K562 (cell line): Measurements from ENCODE around the gene SNX14. TPM values are rescaled to one million over a fixed set of nuclear protein-coding genes. Genes with fewer than 3 reads are reported as not detected.

Experiments used
- ATF2 ChIP-seq: sonication (generic); formaldehyde crosslinking; IDR thresholded peaks from 2 replicates; pipeline ENCODE4 v1.8.1; 2022; ENCODE audit warnings: missing genetic modification reagents
- BCOR ChIP-seq: fragments of 450-650 bp; IDR thresholded peaks from 2 replicates; pipeline ENCODE4 v1.6.1; 2016
- BRF2 ChIP-seq: IDR thresholded peaks from 3 replicates; pipeline ENCODE4 v1.6.1; 2011; ENCODE audit warnings: borderline replicate concordance, mild to moderate bottlenecking; ENCODE audit not compliant: insufficient read length, insufficient read depth
- CEBPZ ChIP-seq: fragments of 150-350 bp; IDR thresholded peaks from 2 replicates; pipeline ENCODE4 v1.6.1; 2014; ENCODE audit warnings: low read depth, mild to moderate bottlenecking, low read length, borderline replicate concordance
- HCFC1 ChIP-seq: IDR thresholded peaks from 2 replicates; pipeline ENCODE4 v1.6.1; 2012; ENCODE audit warnings: low read depth, low read length, improper control_type of control experiment
- JUND ChIP-seq, 2 experiments: IDR thresholded peaks; 2 replicates in 1 of 2; 3 replicates in 1 of 2; pipeline ENCODE4 v1.6.1; 2011; ENCODE audit warnings: borderline replicate concordance in 2 of 2, low read depth in 2 of 2, low read length in 2 of 2, improper control_type of control experiment in 1 of 2, missing biosample characterization in 1 of 2, missing genetic modification characterization in 1 of 2, missing genetic modification reagents in 1 of 2
- NCOA2 ChIP-seq, 2 experiments: fragments of 450-650 bp; IDR thresholded peaks; 2 replicates each; pipeline ENCODE4 v1.6.1; 2018; ENCODE audit warnings: mild to moderate bottlenecking in 2 of 2, moderate library complexity in 1 of 2; ENCODE audit not compliant: partially characterized antibody in 2 of 2
- RBM14 ChIP-seq: fragments of 200-400 bp; formaldehyde crosslinking; IDR thresholded peaks from 2 replicates; pipeline ENCODE4 v1.6.1; 2018; ENCODE audit warnings: low read depth, mild to moderate bottlenecking, low read length, moderate library complexity, borderline replicate concordance; ENCODE audit not compliant: insufficient read depth
- SIRT6 ChIP-seq: IDR thresholded peaks from one replicate; pipeline ENCODE4 v1.6.1; 2012; ENCODE audit warnings: low read depth, mild to moderate bottlenecking, control low read depth, inconsistent platforms, low read length, moderate library complexity
- TAF7 ChIP-seq: fragments of 450-650 bp; IDR thresholded peaks from 2 replicates; pipeline ENCODE4 v1.6.1; 2016; ENCODE audit warnings: missing genetic modification characterization, missing compliant biosample characterization
- TRIM25 ChIP-seq: fragments of 450-650 bp; IDR thresholded peaks from 2 replicates; pipeline ENCODE4 v1.7.0; 2016; ENCODE audit warnings: borderline replicate concordance
- ZNF121 ChIP-seq: sonication (generic); formaldehyde crosslinking; conservative IDR thresholded peaks from 2 replicates; pipeline ENCODE4 v1.8.0; 2022; ENCODE audit warnings: missing genetic modification reagents
- ZNF398 ChIP-seq: fragments of 250-450 bp; sonication (Bioruptor Pico); IDR thresholded peaks from 2 replicates; pipeline ENCODE4 v1.8.0; 2021; ENCODE audit warnings: moderate library complexity, mild to moderate bottlenecking, inconsistent platforms
- ZNF561 ChIP-seq: fragments of 450-650 bp; formaldehyde crosslinking; conservative IDR thresholded peaks from 2 replicates; pipeline ENCODE4 v1.4.0; 2020; ENCODE audit warnings: mild to moderate bottlenecking, moderate library complexity
- polyA plus RNA-seq, 8 experiments: library from polyadenylated mRNA; depleted of rRNA in 4 of 8; stranded (reverse) in 5 of 8; unstranded in 3 of 8; fragments of >200 nt; fragmentation: Nextera tagmentation in 2 of 8; fragmentation: Illumina TruSeq in 1 of 8; extraction: Ambion mirVana in 2 of 8; extraction: Trizol in 1 of 8; gene quantifications; 2 replicates each; pipeline versions ENCODE4 v1.2.1 to v1.2.3, GENCODE V29; 2011 to 2014; ENCODE audit warnings: inconsistent platforms in 1 of 8, missing spikeins in 1 of 8
- total RNA-seq, 7 experiments: library from RNA; depleted of rRNA in 6 of 7; stranded (reverse); fragments of >200 nt in 6 of 7; fragmentation: Illumina TruSeq in 2 of 7; extraction: Trizol in 2 of 7; gene quantifications; 2 replicates each; pipeline versions ENCODE4 v1.2.1 to v1.2.3, GENCODE V29; 2011 to 2021; ENCODE audit warnings: low replicate concordance in 1 of 7

The SNX14 gene
- total and polyA plus RNA-seq, 9 of the 15 experiments (the other 6 are each of a cell fraction or from before 2014, with no cell fraction given), result 46.5 to 140 (median 71.2) TPM

- no peak for TF ChIP-seq NCOA2 (IDR thresholded peaks at IDR 0.05; ENCODE audit: partially characterized antibody in 2 of 2)
- TF ChIP-seq HCFC1, result no peak; the same call in 1 of the 2 replicates
- peak; percentile 54; the same call in 1 of the 2 replicates for TF ChIP-seq TRIM25
- no peak for TF ChIP-seq CEBPZ
- no peak for TF ChIP-seq ZNF561 (CRISPR knock-in tag)
- TF ChIP-seq BCOR, result peak; percentile 68; the same call in 1 of the 2 replicates
- no peak for TF ChIP-seq SIRT6
- no peak for TF ChIP-seq BRF2
- peak; percentile 36; the same call in 1 of the 2 replicates for TF ChIP-seq RBM14
- TF ChIP-seq ZNF121 (CRISPR knock-in tag), result no peak
- no peak for TF ChIP-seq ZNF398
- TF ChIP-seq ATF2 (CRISPR knock-in tag), result peak; percentile 33; the same call in 1 of the 2 replicates
- peak; percentile 86 for TF ChIP-seq TAF7
- no peak for TF ChIP-seq JUND (IDR thresholded peaks at IDR 0.05; ENCODE audit: borderline replicate concordance, low read depth, low read length)
- TF ChIP-seq JUND (tag; IDR thresholded peaks at IDR 0.05; ENCODE audit: borderline replicate concordance, low read depth, low read length), result no peak; the same call in 2 of the 3 replicates
These were observed 49.3 kb upstream of the SNX14 start, which contains the start of gene SYNCRIP (continued) for GRCh38 chr6:85642774-85643536.
